Neutrophil (primary cell): ENCODE data around the gene FGGY.
"Not testable (repeated sequence)": the region's sequence is repeated elsewhere in the genome, so short reads cannot be mapped to it uniquely, and the experiment has no call there.

Source experiments
- H3K27ac ChIP-seq: fragments of 200-600 bp; sonication (generic); 2 replicates; pipeline ENCODE4 v1.5.1; 2016; ENCODE audit warnings: mild to moderate bottlenecking, moderate library complexity
- H3K27me3 ChIP-seq: fragments of 200-600 bp; sonication (generic); 2 replicates; pipeline ENCODE4 v1.6.0; 2016; ENCODE audit warnings: mild to moderate bottlenecking
- H3K36me3 ChIP-seq: fragments of 200-600 bp; sonication (generic); 2 replicates; pipeline ENCODE4 v1.5.1; 2017
- H3K4me1 ChIP-seq, 2 experiments: fragments of 200-600 bp in 1 of 2; sonication (generic) in 1 of 2; 1 replicate in 1 of 2; 2 replicates in 1 of 2; pipeline versions ENCODE4 v1.5.1 to v1.6.1; 2013 to 2016; ENCODE audit warnings: low read depth in 1 of 2, low read length in 1 of 2, mild to moderate bottlenecking in 1 of 2, moderate library complexity in 1 of 2; ENCODE audit not compliant: control insufficient read depth in 1 of 2, insufficient read depth in 1 of 2
- H3K4me3 ChIP-seq, 2 experiments: fragments of 200-600 bp in 1 of 2; sonication (generic) in 1 of 2; 1 replicate in 1 of 2; 2 replicates in 1 of 2; pipeline ENCODE4 v1.5.1; 2013 to 2016; ENCODE audit warnings: low read depth in 1 of 2, low read length in 1 of 2, mild to moderate bottlenecking in 1 of 2, moderate library complexity in 1 of 2
- H3K9me3 ChIP-seq: fragments of 200-600 bp; sonication (generic); 2 replicates; pipeline ENCODE4 v1.5.1; 2016
- CTCF ChIP-seq: fragments of 200-600 bp; sonication (generic); IDR thresholded peaks from 2 replicates; pipeline ENCODE4 v1.5.1; 2016; ENCODE audit warnings: antibody characterized with exemption

Gene FGGY

GRCh38 chr1:59345221-59345620 lies 48.3 kb downstream of the FGGY start:
- Histone ChIP-seq H3K27ac (no peak overlapping the region), H3K4me3 (no peak overlapping the region), H3K4me1 (no peaks in the 10 kb centered on the region), H3K9me3 (no peaks in the 10 kb centered on the region), H3K27me3 (no peaks in the 10 kb centered on the region), H3K36me3 (no peaks in the 10 kb centered on the region)
- TF ChIP-seq CTCF = no peak

GRCh38 chr1:59346429-59346828 lies 49.5 kb downstream of the FGGY start:
- H3K27me3 ChIP-seq = no peaks in the 10 kb centered on the region
- no peak overlapping the region for H3K4me3 ChIP-seq
- H3K27ac ChIP-seq = no peak overlapping the region
- no peaks in the 10 kb centered on the region for H3K9me3 ChIP-seq
- H3K4me1 ChIP-seq = no peaks in the 10 kb centered on the region
- no peaks in the 10 kb centered on the region for H3K36me3 ChIP-seq
- TF ChIP-seq CTCF = no peak

- Histone ChIP-seq H3K27ac (no peak overlapping the region), H3K4me3 (no peak overlapping the region), H3K36me3 (no peaks in the 10 kb centered on the region), H3K9me3 (no peaks in the 10 kb centered on the region), H3K27me3 (no peaks in the 10 kb centered on the region), H3K4me1 (no peaks in the 10 kb centered on the region)
- no peak for TF ChIP-seq CTCF
These were observed 52.2 kb downstream of the FGGY start for GRCh38 chr1:59349101-59349500.

GRCh38 chr1:59350521-59350920 lies 53.6 kb downstream of the FGGY start:
- Histone ChIP-seq H3K36me3 (no peaks in the 10 kb centered on the region), H3K9me3 (no peaks in the 10 kb centered on the region), H3K4me3 (no peak overlapping the region), H3K27ac (no peak overlapping the region), H3K27me3 (no peaks in the 10 kb centered on the region), H3K4me1 (no peaks in the 10 kb centered on the region)
- no peak for TF ChIP-seq CTCF

- H3K27ac ChIP-seq = no peak overlapping the region
- no peaks in the 10 kb centered on the region for H3K36me3 ChIP-seq
- H3K4me3 ChIP-seq = no peak overlapping the region
- H3K9me3 ChIP-seq = no peaks in the 10 kb centered on the region
- no peak for TF ChIP-seq CTCF
- H3K4me1 ChIP-seq = no peaks in the 10 kb centered on the region
- no peaks in the 10 kb centered on the region for H3K27me3 ChIP-seq
These were observed 55.2 kb downstream of the FGGY start for GRCh38 chr1:59352065-59352464.

GRCh38 chr1:59353453-59353852 lies 56.6 kb downstream of the FGGY start:
- TF ChIP-seq CTCF = no peak
- H3K4me1 ChIP-seq = no peaks in the 10 kb centered on the region

GRCh38 chr1:59354239-59354638 lies 57.3 kb downstream of the FGGY start:
- not testable (repeated sequence) for H3K36me3 ChIP-seq, H3K27me3 ChIP-seq, H3K27ac ChIP-seq, H3K4me3 ChIP-seq, H3K4me1 ChIP-seq, H3K9me3 ChIP-seq

More at GRCh38 chr1:59353453-59353852, 56.6 kb downstream of the FGGY start:
- H3K27ac ChIP-seq = no peak overlapping the region
- no peaks in the 10 kb centered on the region for H3K27me3 ChIP-seq
- no peaks in the 10 kb centered on the region for H3K36me3 ChIP-seq
- no peaks in the 10 kb centered on the region for H3K9me3 ChIP-seq
- H3K4me3 ChIP-seq = no peak overlapping the region
